Breast epithelium (tissue), 3 donors: ENCODE data around the gene OPCML.

ENCODE experiments used
- CTCF ChIP-seq, 3 donors: fragments of 450-650 bp; IDR thresholded peaks; one replicate each; pipeline ENCODE4 v1.5.1; 2016 to 2017; ENCODE audit warnings: antibody characterized with exemption in 3 of 3, mild to moderate bottlenecking in 3 of 3, moderate library complexity in 3 of 3
- POLR2AphosphoS5 ChIP-seq, 3 donors: sonication (generic); formaldehyde crosslinking; IDR thresholded peaks; one replicate each; pipeline ENCODE4 v1.6.1; 2017; ENCODE audit warnings: antibody characterized with exemption in 3 of 3

GRCh38 chr11:132549561-132549960 lies 982.7 kb downstream of the OPCML start:
- TF ChIP-seq CTCF (IDR thresholded peaks at IDR 0.05) = no peak
- TF ChIP-seq POLR2AphosphoS5 (IDR thresholded peaks at IDR 0.05) = no peak
